H1 (cell line): ENCODE data around the gene SAMD4A. TPM values are rescaled to one million over a fixed set of nuclear protein-coding genes. Genes with fewer than 3 reads are reported as not detected.

Source experiments
- CTCF ChIA-PET: fragments of 300-600 bp; sonication (Branson Sonifier 250); formaldehyde crosslinking; loops from one replicate; lab custom pipeline; 2021; ENCODE audit not compliant: partially characterized antibody; lab: Charles Lee
- POLR2A ChIA-PET: fragments of 300-600 bp; sonication (Branson Sonifier 250); formaldehyde crosslinking; loops from one replicate; lab custom pipeline; 2021; ENCODE audit warnings: inconsistent platforms; ENCODE audit not compliant: partially characterized antibody; lab: Charles Lee
- DNase-seq, 2 experiments: peaks; one replicate each; pipeline versions ENCODE4 v3.0.0 to v3.0.0-alpha.2; 2010 to 2022; ENCODE audit warnings: low spot score in 2 of 2, low read depth in 1 of 2, mixed read lengths in 1 of 2
- FAIRE-seq: peaks from 2 replicates; lab custom pipeline; 2011; peaks lifted over from hg19 to GRCh38; lab: Jason Lieb, UNC
- H2AFZ ChIP-seq: 2 replicates; pipeline ENCODE4 v1.8.1; 2012; ENCODE audit warnings: low read length, inconsistent platforms
- H2AK5ac ChIP-seq: 2 replicates; pipeline ENCODE4 v1.6.1; 2013; ENCODE audit warnings: low read depth, low read length
- H2BK120ac ChIP-seq: replicated peaks from 2 replicates; pipeline ENCODE3; 2013; ENCODE audit warnings: low read depth, low read length, inconsistent platforms
- H2BK12ac ChIP-seq: 2 replicates; pipeline ENCODE4 v1.6.1; 2013; ENCODE audit warnings: low read depth, low read length
- H2BK15ac ChIP-seq: 2 replicates; pipeline ENCODE4 v1.6.1; 2013; ENCODE audit warnings: low read length
- H2BK20ac ChIP-seq: 2 replicates; pipeline ENCODE4 v1.6.1; 2013; ENCODE audit warnings: low read length
- H2BK5ac ChIP-seq: 2 replicates; pipeline ENCODE4 v1.6.1; 2013; ENCODE audit warnings: low read depth, low read length
- H3K14ac ChIP-seq: 2 replicates; pipeline ENCODE4 v1.6.1; 2013; ENCODE audit warnings: inconsistent platforms; ENCODE audit not compliant: insufficient read length
- H3K18ac ChIP-seq: 2 replicates; pipeline ENCODE4 v1.6.1; 2013; ENCODE audit warnings: low read length; ENCODE audit errors: extremely low read depth
- H3K23ac ChIP-seq: 2 replicates; pipeline ENCODE4 v1.6.1; 2013; ENCODE audit warnings: inconsistent platforms; ENCODE audit not compliant: insufficient read length
- H3K23me2 ChIP-seq: 2 replicates; pipeline ENCODE4 v1.6.1; 2013; ENCODE audit warnings: low read depth, low read length
- H3K27ac ChIP-seq: 2 replicates; pipeline ENCODE4 v1.6.1; 2011; ENCODE audit warnings: low read depth, low read length, inconsistent platforms
- H3K27me3 ChIP-seq, 4 experiments: replicated peaks in 1 of 4; 1 replicate in 1 of 4; 2 replicates in 3 of 4; pipeline versions ENCODE4 v1.6.1 to v1.8.1; 2011 to 2013; ENCODE audit warnings: low read length in 3 of 4, mild to moderate bottlenecking in 3 of 4, inconsistent platforms in 2 of 4, mixed read lengths in 2 of 4, moderate library complexity in 1 of 4; ENCODE audit not compliant: control insufficient read depth in 3 of 4, insufficient read depth in 3 of 4; ENCODE audit errors: extremely low read depth in 1 of 4
- H3K36me3 ChIP-seq, 4 experiments: 2 replicates each; pipeline versions ENCODE4 v1.6.1 to v1.8.1; 2011 to 2013; ENCODE audit warnings: mild to moderate bottlenecking in 4 of 4, low read length in 3 of 4, moderate library complexity in 2 of 4, control low read depth in 1 of 4, inconsistent platforms in 1 of 4; ENCODE audit not compliant: insufficient read depth in 4 of 4, control insufficient read depth in 2 of 4
- H3K4ac ChIP-seq: replicated peaks from 2 replicates; pipeline ENCODE3; 2013; ENCODE audit warnings: low read length, low read depth, mixed read lengths, inconsistent platforms; ENCODE audit not compliant: insufficient read length
- H3K4me1 ChIP-seq, 4 experiments: replicated peaks in 1 of 4; 1 replicate in 1 of 4; 2 replicates in 3 of 4; pipeline versions ENCODE4 v1.6.1 to v1.8.1; 2011 to 2013; ENCODE audit warnings: low read length in 3 of 4, inconsistent platforms in 2 of 4, mixed read lengths in 1 of 4; ENCODE audit not compliant: insufficient read depth in 4 of 4, control insufficient read depth in 3 of 4
- H3K4me2 ChIP-seq, 2 experiments: 2 replicates each; pipeline versions ENCODE4 v1.6.1 to v1.8.1; 2011 to 2013; ENCODE audit warnings: low read depth in 2 of 2, low read length in 2 of 2, control low read depth in 1 of 2, inconsistent platforms in 1 of 2, mild to moderate bottlenecking in 1 of 2; ENCODE audit not compliant: insufficient read depth in 1 of 2
- H3K4me3 ChIP-seq, 4 experiments: fragments of 200-600, 300-600 bp in 1 of 4; sonication (generic), shearing (Covaris generic), sonication (Bioruptor Twin) in 1 of 4; 2 replicates each; pipeline versions ENCODE4 v1.5.1 to v1.8.1; 2011 to 2016; ENCODE audit warnings: low read length in 4 of 4, low read depth in 3 of 4, control low read depth in 2 of 4, inconsistent platforms in 2 of 4, mild to moderate bottlenecking in 2 of 4, mixed read lengths in 1 of 4, moderate library complexity in 1 of 4; ENCODE audit not compliant: insufficient read depth in 2 of 4; ENCODE audit errors: extremely low read depth in 1 of 4
- H3K56ac ChIP-seq: replicated peaks from 2 replicates; pipeline ENCODE3; 2013; ENCODE audit warnings: low read depth, mild to moderate bottlenecking, mixed read lengths, low read length, inconsistent platforms; ENCODE audit not compliant: insufficient read length
- H3K79me1 ChIP-seq: 2 replicates; pipeline ENCODE4 v1.6.1; 2013; ENCODE audit warnings: low read depth, low read length, control low read depth
- H3K79me2 ChIP-seq, 2 experiments: 2 replicates each; pipeline versions ENCODE4 v1.6.1 to v1.8.1; 2012 to 2013; ENCODE audit warnings: low read length in 2 of 2, mild to moderate bottlenecking in 2 of 2, inconsistent platforms in 1 of 2; ENCODE audit not compliant: insufficient read depth in 2 of 2, control insufficient read depth in 1 of 2
- H3K9ac ChIP-seq, 4 experiments: replicated peaks in 1 of 4; 1 replicate in 1 of 4; 2 replicates in 3 of 4; pipeline versions ENCODE4 v1.6.1 to v1.8.1; 2011 to 2013; ENCODE audit warnings: low read depth in 3 of 4, low read length in 3 of 4, control low read depth in 2 of 4, mild to moderate bottlenecking in 2 of 4, moderate library complexity in 2 of 4, inconsistent platforms in 1 of 4; ENCODE audit errors: extremely low read depth in 1 of 4
- H3K9me3 ChIP-seq, 2 experiments: 2 replicates each; pipeline versions ENCODE4 v1.6.1 to v1.8.1; 2012 to 2013; ENCODE audit warnings: mild to moderate bottlenecking in 2 of 2, moderate library complexity in 2 of 2, control low read depth in 1 of 2, inconsistent platforms in 1 of 2, low read depth in 1 of 2, low read length in 1 of 2, mixed read lengths in 1 of 2; ENCODE audit not compliant: insufficient read depth in 2 of 2
- H4K20me1 ChIP-seq, 2 experiments: replicated peaks in 1 of 2; 2 replicates each; pipeline versions ENCODE3 to v1.8.1; 2011 to 2013; ENCODE audit warnings: inconsistent platforms in 2 of 2, low read length in 2 of 2, mild to moderate bottlenecking in 1 of 2; ENCODE audit not compliant: insufficient read depth in 2 of 2, control insufficient read depth in 1 of 2
- H4K5ac ChIP-seq: 2 replicates; pipeline ENCODE4 v1.6.1; 2013; ENCODE audit warnings: low read length, low read depth, mixed read lengths, inconsistent platforms; ENCODE audit not compliant: insufficient read length
- H4K8ac ChIP-seq: 2 replicates; pipeline ENCODE4 v1.8.0; 2013; ENCODE audit warnings: mild to moderate bottlenecking, moderate library complexity, low read length, inconsistent platforms; ENCODE audit not compliant: insufficient read depth; ENCODE audit errors: extremely low read depth
- H4K91ac ChIP-seq: replicated peaks from 2 replicates; pipeline ENCODE3; 2013; ENCODE audit warnings: low read length, mixed read lengths, inconsistent platforms; ENCODE audit not compliant: insufficient read length
- BACH1 ChIP-seq: IDR thresholded peaks from 2 replicates; pipeline ENCODE4 v1.6.1; 2012; ENCODE audit warnings: low read length, improper control_type of control experiment
- CBX8 ChIP-seq: fragments of 300-800, 300-1000 bp; sonication (generic); IDR thresholded peaks from 2 replicates; pipeline ENCODE4 v1.7.1; 2016; ENCODE audit warnings: low read depth, low read length, borderline replicate concordance
- CREB1 ChIP-seq: IDR thresholded peaks from 2 replicates; pipeline ENCODE4 v1.6.1; 2012; ENCODE audit warnings: inconsistent platforms
- HDAC6 ChIP-seq: IDR thresholded peaks from one replicate; pipeline ENCODE4 v1.7.1; 2012; ENCODE audit warnings: low read depth, mild to moderate bottlenecking, inconsistent platforms, low read length, moderate library complexity
- JUN ChIP-seq: IDR thresholded peaks from 2 replicates; pipeline ENCODE4 v1.6.1; 2011; ENCODE audit warnings: low read depth, mild to moderate bottlenecking, improper control_type of control experiment, low read length
- SRF ChIP-seq: IDR thresholded peaks from 2 replicates; pipeline ENCODE4 v1.6.1; 2011; ENCODE audit warnings: mild to moderate bottlenecking, low read depth, low read length, moderate library complexity
- TAF1 ChIP-seq: IDR thresholded peaks from 2 replicates; pipeline ENCODE4 v1.6.1; 2011; ENCODE audit warnings: mild to moderate bottlenecking, low read depth, low read length
- TBP ChIP-seq: IDR thresholded peaks from 2 replicates; pipeline ENCODE4 v1.6.1; 2011; ENCODE audit warnings: low read depth, low read length, improper control_type of control experiment
- TCF12 ChIP-seq: IDR thresholded peaks from 2 replicates; pipeline ENCODE4 v1.6.1; 2011; ENCODE audit warnings: low read depth, mild to moderate bottlenecking, low read length
- USF2 ChIP-seq: IDR thresholded peaks from 2 replicates; pipeline ENCODE4 v1.6.1; 2011; ENCODE audit warnings: low read length, improper control_type of control experiment
- WGBS, 2 experiments: shearing (Covaris generic) in 1 of 2; methylation state at CpG; one replicate each; pipeline versions ENCODE4 v1.1.6 to v1.1.7; 2013 to 2015; ENCODE audit warnings: low lambda C conversion rate in 2 of 2, mixed read lengths in 2 of 2, inconsistent platforms in 1 of 2, low coverage in 1 of 2, missing lambda C conversion rate in 1 of 2; ENCODE audit not compliant: insufficient replicate concordance in 2 of 2, insufficient coverage in 1 of 2, insufficient read length in 1 of 2; ENCODE audit errors: extremely low coverage in 1 of 2, missing lambda C conversion rate in 1 of 2; 5-methylcytosine and 5-hydroxymethylcytosine counted together
- polyA plus RNA-seq, 7 experiments: library from polyadenylated mRNA; depleted of rRNA in 3 of 7; stranded (reverse) in 5 of 7; unstranded in 2 of 7; fragments of >200 nt in 5 of 7; fragments of 200-250 nt in 2 of 7; gene quantifications; 1 replicate in 5 of 7; 2 replicates in 1 of 7; 4 replicates in 1 of 7; pipeline versions ENCODE4 v1.2.1 to v1.2.3, GENCODE V29; 2011 to 2013; ENCODE audit warnings: missing spikeins in 2 of 7, mixed read lengths in 2 of 7
- total RNA-seq: library from RNA; stranded (reverse); fragmentation: NEBNext Ultra II Directional; extraction: Animal tissue kit (Norgen Biotek cat#: 25700); gene quantifications from 2 replicates; pipeline ENCODE4 v1.2.1, GENCODE V29; 2021

Gene SAMD4A
- total and polyA plus RNA-seq, 2 of the 8 experiments (the other 6 are each of a cell fraction or from before 2014, with no cell fraction given): 2.4 to 12.3 TPM

GRCh38 chr14:54686219-54686870, 119.4 kb downstream of the SAMD4A start:
- H3K4ac ChIP-seq: no peak overlapping the region
- H3K27ac ChIP-seq: no peak overlapping the region
- no peaks in the 10 kb centered on the region; the same call in 1 of the 2 replicates for H3K23me2 ChIP-seq
- no peak overlapping the region for H3K56ac ChIP-seq
- H2AFZ ChIP-seq: no peak overlapping the region
- DNase-seq: no peak
- no peak overlapping the region for H3K4me3 ChIP-seq
- no peak overlapping the region for H3K4me2 ChIP-seq
- H2BK20ac ChIP-seq: no peak overlapping the region
- no peaks in the 10 kb centered on the region for H3K27me3 ChIP-seq
- H3K9me3 ChIP-seq: no peaks in the 10 kb centered on the region
- peaks cover 6 to 16% (median 9%) of the 10 kb centered on the region in 4 experiments for H3K4me1 ChIP-seq
- no peak overlapping the region for H2BK5ac ChIP-seq
- 0 out of 2 replicates have a peak overlapping the region, but pooled peaks have one; percentile 1 for H2AK5ac ChIP-seq
- H2BK12ac ChIP-seq: no peak overlapping the region
- no peak overlapping the region for H2BK15ac ChIP-seq
- no peak overlapping the region for H3K23ac ChIP-seq
- peaks cover 0 to 6% of the 10 kb centered on the region in 2 experiments; a peak in 1 of 4 replicates for H3K79me2 ChIP-seq
- H3K18ac ChIP-seq: no peak overlapping the region
- H4K5ac ChIP-seq: no peak overlapping the region
- 81% methylated on average over 8 of the region's 8 CpGs; no CpG with 5 or more reads in 1 of the 2 experiments for WGBS, 2 experiments
- H3K79me1 ChIP-seq: no peaks in the 10 kb centered on the region; the same call in 1 of the 2 replicates
- H4K20me1 ChIP-seq: no peaks in the 10 kb centered on the region
- H2BK120ac ChIP-seq: no peak overlapping the region
- FAIRE-seq: no peak
- no peak overlapping the region for H3K9ac ChIP-seq
- H4K91ac ChIP-seq: no peak overlapping the region
- no peak overlapping the region for H4K8ac ChIP-seq
- ChIA-PET POLR2A (interaction anchor here (1.5 to 2.6 kb wide), 3 partner anchors 9 to 217 kb away, joined by 5 to 16 read pairs (median 6); partner anchors contain the start of genes GCH1 and SAMD4A), CTCF (interaction anchor here (0.6 to 7.2 kb wide), 16 partner anchors 11 to 320 kb away, joined by 3 to 53 read pairs (median 4); no protein-coding TSS in a partner anchor)
- H3K14ac ChIP-seq: no peak overlapping the region
- no peaks in the 10 kb centered on the region for H3K36me3 ChIP-seq
- TF ChIP-seq TAF1: no peak
- no peak for TF ChIP-seq HDAC6
- TF ChIP-seq SRF: no peak
- TF ChIP-seq CBX8: no peak
- TF ChIP-seq TCF12: no peak
- no peak for TF ChIP-seq JUN
- no peak for TF ChIP-seq USF2
- no peak for TF ChIP-seq CREB1
- TF ChIP-seq TBP: no peak
- TF ChIP-seq BACH1: no peak
